HG02973 (cell line): Measurements from ENCODE around the gene LRPPRC.
"Not testable (repeated sequence)": the region's sequence is repeated elsewhere in the genome, so short reads cannot be mapped to it uniquely, and the experiment has no call there.

Experiments used
- ATAC-seq: cut with Tn5 transposase; IDR thresholded peaks from one replicate; pipeline ENCODE4 v1.9.1; 2021; ENCODE audit warnings: moderate library complexity; ENCODE audit not compliant: unreplicated experiment

Gene LRPPRC

GRCh38 chr2:43911136-43911790 is 84.5 kb downstream of the LRPPRC start:
- ATAC-seq, result not testable (repeated sequence)

GRCh38 chr2:43906448-43907109 is 89.2 kb downstream of the LRPPRC start:
- no peak for ATAC-seq

- ATAC-seq, result no peak
These were observed 89.9 kb downstream of the LRPPRC start for GRCh38 chr2:43905871-43906270.

GRCh38 chr2:43905371-43905803 is 90.4 kb downstream of the LRPPRC start:
- no peak for ATAC-seq

- ATAC-seq, result no peak
These were observed 96.2 kb downstream of the LRPPRC start for GRCh38 chr2:43899589-43899988.

- ATAC-seq, result no peak
These were observed 96.9 kb downstream of the LRPPRC start for GRCh38 chr2:43898838-43899346.

GRCh38 chr2:43898134-43898837 is 97.5 kb downstream of the LRPPRC start:
- ATAC-seq, result no peak

GRCh38 chr2:43897492-43897891 is 98.3 kb downstream of the LRPPRC start:
- ATAC-seq, result no peak

GRCh38 chr2:43896906-43897305 is 98.9 kb downstream of the LRPPRC start:
- ATAC-seq, result no peak

GRCh38 chr2:43894743-43895142 is 101.0 kb downstream of the LRPPRC start:
- ATAC-seq, result no peak

- ATAC-seq, result no peak
These were observed 104.9 kb downstream of the LRPPRC start for GRCh38 chr2:43890855-43891254.

- no peak for ATAC-seq
These were observed 106.4 kb downstream of the LRPPRC start for GRCh38 chr2:43889416-43889815.

- no peak for ATAC-seq
These were observed 108.6 kb downstream of the LRPPRC start for GRCh38 chr2:43887176-43887575.

- no peak for ATAC-seq
These were observed 110.6 kb downstream of the LRPPRC start for GRCh38 chr2:43885132-43885632.

- ATAC-seq, result no peak
These were observed 111.1 kb downstream of the LRPPRC start for GRCh38 chr2:43884689-43885088.

GRCh38 chr2:43882312-43882711 is 113.5 kb downstream of the LRPPRC start:
- ATAC-seq, result no peak

- ATAC-seq, result no peak
These were observed 114.8 kb downstream of the LRPPRC start for GRCh38 chr2:43880952-43881351.

GRCh38 chr2:43880471-43880870 is 115.3 kb downstream of the LRPPRC start:
- ATAC-seq, result no peak

GRCh38 chr2:43879261-43879660 is 116.5 kb downstream of the LRPPRC start:
- no peak for ATAC-seq

- ATAC-seq, result peak; percentile 73
These were observed 117.9 kb downstream of the LRPPRC start for GRCh38 chr2:43877782-43878464.
